DMS153 treated with DMSO at 0.1 percent for 48 hours (cell line): Measurements from ENCODE around the gene CFB.
"Not testable (repeated sequence)": the region's sequence is repeated elsewhere in the genome, so short reads cannot be mapped to it uniquely, and the experiment has no call there.

Source experiments
- DNase-seq: peaks from one replicate; lab custom pipeline; 2025; ENCODE audit not compliant: unreplicated experiment; lab: John Stamatoyannopoulos, UW

CFB gene

DNA sequence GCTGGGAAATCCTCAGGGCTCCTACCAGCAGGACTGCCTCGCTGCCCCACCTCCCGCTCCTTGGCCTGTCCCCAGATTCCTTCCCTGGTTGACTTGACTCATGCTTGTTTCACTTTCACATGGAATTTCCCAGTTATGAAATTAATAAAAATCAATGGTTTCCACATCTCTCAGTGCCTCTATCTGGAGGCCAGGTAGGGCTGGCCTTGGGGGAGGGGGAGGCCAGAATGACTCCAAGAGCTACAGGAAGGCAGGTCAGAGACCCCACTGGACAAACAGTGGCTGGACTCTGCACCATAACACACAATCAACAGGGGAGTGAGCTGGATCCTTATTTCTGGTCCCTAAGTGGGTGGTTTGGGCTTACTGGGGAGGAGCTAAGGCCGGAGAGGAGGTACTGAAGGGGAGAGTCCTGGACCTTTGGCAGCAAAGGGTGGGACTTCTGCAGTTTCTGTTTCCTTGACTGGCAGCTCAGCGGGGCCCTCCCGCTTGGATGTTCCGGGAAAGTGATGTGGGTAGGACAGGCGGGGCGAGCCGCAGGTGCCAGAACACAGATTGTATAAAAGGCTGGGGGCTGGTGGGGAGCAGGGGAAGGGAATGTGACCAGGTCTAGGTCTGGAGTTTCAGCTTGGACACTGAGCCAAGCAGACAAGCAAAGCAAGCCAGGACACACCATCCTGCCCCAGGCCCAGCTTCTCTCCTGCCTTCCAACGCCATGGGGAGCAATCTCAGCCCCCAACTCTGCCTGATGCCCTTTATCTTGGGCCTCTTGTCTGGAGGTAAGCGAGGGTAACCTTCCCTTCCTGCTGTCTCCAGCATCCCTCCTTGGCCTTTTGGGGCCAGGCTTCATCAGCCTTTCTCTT is at the start of gene CFB:
Gene CFB, plus strand, starts transcription at position 589 of the 863 bp plus-strand sequence. Its CDS starts 127 bp downstream, at position 716.
- no peak for DNase-seq

DNA sequence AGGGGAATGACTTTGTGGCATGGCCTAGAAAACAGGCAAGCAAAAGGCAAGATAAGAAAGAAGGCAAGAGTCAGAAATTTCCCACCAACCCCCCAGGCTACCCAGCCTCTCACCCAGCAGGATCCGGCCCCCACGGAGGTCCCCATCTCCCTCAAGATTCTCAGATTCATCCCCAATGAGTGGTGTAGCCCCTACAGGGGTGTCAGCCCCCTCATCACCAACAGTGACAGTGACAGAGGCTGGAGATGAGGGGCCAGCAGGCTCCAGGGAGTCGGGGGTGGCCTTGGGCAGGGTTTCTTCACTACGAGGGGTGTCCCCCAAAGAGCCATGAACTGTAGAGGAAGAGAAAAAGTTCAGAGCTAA is 49.4 kb upstream of the CFB start:
- no peak for DNase-seq

GRCh38 chr6:31896856-31897611 is 48.9 kb upstream of the CFB start:
- no peak for DNase-seq

DNA sequence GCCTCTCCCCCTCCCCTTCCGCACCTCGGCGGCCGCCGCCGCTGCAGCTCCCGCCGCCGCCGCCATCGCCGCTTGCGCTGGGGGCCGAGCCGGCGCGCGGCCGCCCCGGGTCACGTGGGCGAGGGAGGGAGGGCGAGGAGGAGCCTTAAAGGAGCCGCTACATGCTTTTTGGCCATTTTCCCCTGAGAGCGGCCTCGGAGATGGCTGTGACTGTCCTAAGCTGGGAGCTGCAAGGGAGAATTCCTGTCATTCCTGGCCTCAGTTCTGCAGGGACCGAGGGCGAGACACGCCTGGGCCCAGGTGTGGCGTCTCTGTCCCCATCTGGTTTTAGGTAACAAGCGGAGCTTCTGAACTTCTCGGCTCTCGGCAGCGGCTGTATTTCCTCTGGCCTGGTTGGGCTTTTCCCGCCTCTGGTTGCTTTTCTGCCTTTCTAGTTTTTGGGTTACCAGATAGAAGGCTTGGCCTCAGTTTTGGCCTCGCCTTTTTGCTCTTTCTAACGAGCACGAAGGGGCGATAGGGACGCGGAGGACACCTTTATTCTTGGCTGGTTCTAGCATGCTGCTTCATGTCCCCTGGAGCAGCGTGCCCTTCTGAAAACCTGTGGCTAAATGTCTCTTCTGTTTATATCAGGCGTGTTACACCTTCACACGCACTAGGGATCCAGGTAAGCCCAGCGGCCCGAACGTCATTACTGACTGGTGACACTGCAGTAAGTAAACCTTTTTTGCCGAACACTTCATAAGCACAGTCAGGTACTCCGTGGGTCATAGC is 48.1 kb upstream of the CFB start, which contains the start of gene EHMT2:
Gene EHMT2, minus strand, starts transcription at position 87 of the 771 bp plus-strand sequence. Its CDS starts 21 bp downstream, at position 66.
- peak; percentile 58 for DNase-seq

DNA sequence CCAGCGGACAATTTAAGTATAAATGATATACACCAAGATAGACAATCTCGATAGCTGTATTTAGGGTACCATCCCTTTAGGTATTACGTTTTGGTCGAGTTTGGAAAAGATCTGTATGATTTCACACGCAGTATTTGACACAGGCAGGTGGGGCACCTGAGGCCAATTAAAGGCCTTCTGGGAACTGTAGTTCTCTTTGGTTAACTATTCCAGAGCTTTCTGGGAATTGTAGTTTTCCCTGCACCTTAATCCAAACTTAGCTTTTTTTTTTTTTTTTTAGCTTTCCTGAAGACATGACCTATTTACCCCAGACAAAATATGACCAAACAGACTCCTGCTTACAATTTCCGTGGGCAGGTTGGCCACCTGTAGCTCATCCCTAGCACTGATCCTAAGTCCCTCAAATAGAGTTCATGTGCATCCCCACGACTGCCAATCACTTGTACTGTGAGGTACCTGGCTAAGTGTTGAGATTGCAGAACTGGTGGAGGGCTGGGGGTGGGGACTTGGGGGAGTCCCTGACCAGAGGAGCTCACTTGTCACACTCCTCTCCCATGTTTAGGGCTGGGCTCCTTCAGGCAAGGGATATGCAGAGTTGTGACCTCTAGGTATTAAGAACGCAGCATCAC is 47.4 kb upstream of the CFB start:
- peak; percentile 34 for DNase-seq

DNA sequence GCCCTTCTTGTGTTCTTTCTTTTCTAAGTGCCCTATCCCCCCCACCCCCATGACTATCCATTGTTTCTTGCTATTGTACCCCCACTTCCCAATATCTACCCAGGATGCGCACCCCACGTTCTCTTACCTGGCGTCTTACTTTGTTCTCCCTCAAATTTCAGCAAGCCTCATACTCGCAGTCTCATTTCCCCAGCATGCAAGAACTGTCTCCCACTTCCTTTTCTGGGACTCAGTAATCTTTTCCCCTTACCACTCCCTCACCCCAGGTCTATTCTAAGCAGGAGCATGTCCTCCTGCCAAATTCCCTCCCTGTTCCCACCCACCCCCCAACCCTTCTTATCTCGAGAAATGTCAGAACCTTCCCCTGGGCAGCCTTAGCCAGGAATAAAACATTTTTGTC is 46.7 kb upstream of the CFB start:
- no peak for DNase-seq

DNA sequence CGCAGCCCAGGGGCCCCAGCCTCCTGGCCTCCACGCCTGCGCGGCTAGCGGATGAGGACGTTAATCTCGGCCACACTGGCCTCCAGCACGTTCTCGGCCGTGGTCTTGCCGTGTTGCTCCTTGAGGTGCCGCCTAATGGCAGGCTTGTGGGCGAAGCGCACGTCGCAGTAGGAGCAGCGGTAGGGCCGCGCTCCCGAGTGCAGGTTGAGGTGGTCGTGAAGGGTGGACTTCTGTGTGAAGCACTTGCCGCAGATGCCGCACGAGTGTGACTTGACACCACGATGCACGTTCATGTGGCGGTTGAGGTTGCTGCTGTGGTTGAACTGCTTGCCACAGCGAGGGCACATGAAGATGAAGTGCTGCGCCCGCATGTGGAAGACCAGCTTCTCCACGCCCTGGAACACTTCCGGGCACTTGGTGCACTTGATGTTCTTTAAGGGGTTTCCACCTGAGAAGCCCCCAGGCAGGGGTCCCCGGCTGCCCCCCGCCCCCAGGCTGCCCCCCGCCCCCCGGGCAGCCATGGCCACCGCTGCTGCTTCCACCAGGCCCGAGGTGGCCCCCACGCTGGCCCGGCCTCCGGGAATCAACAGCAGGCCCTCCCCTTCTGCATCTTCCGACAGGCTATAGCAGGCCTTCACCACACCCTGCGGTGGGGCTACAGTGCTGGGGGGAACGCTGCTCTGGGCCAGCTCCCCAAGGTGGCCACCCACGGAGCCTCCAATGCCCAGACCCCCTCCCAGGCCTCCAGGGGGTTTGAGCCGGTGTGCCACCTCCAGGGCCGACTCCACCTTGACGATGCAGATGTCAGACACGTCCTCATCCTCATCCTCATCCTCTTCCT is 45.8 kb upstream of the CFB start:
- DNase-seq, result no peak

DNA sequence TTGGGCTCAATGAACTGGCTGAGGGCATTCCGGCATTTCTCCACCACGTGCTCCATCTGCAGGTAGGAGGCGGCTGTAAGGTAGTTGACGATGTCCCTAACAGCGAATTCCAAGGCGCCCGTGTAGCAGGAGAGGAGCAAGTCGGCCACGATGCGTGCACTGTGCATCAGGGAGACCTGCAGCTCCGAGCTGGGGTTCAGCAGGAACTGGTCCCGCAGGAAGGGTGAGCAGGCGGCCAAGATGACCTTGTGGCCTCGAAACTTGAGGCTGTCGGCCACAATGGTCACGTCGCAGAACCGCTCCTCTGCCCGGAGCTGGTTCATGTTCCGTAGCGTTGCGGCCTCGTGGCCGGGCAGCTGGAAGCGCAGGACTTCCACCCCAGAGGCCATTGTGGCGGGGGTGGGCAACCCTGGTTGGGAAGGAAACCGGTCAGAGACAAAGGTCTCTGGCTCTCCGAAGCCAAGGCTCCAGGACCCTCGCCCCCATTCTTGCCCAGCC is 44.9 kb upstream of the CFB start:
- DNase-seq, result no peak

DNA sequence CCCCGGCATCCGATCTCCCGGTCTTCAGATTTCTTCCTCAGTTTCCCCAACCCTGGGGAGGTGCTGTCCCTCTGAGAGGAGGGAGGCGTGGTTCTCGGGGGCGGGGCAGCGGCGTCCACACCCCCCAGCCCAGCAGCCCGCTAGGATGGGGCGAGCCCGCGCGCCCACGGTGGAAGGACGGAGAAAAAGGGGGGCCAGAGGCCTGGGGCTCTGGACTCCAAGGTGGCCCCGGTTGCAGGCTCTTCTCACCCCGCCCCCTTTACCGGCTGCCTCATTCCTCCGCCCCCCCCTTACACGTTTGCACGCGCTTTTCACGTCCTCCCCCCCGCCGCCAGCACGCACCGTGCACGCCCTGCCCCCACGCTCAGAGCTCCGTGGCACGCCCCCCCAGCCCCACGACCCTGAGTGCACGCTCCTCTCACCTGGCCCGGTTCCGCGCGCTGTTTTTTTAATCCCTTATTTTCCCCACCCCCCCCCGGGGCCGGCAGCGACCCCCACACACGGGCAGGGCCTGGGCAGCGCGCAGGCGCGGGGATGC is 44.4 kb upstream of the CFB start:
- no peak for DNase-seq

- DNase-seq, result peak; percentile 83
Measured at GRCh38 chr6:31901953-31902643, 43.8 kb upstream of the CFB start, which contains the start of gene ZBTB12. Gene ZBTB12 (minus strand): TSS chr6:31902086. CDS start chr6:31901305, 781 bp downstream.

GRCh38 chr6:31903957-31904356 is 41.9 kb upstream of the CFB start:
- no peak for DNase-seq

DNA sequence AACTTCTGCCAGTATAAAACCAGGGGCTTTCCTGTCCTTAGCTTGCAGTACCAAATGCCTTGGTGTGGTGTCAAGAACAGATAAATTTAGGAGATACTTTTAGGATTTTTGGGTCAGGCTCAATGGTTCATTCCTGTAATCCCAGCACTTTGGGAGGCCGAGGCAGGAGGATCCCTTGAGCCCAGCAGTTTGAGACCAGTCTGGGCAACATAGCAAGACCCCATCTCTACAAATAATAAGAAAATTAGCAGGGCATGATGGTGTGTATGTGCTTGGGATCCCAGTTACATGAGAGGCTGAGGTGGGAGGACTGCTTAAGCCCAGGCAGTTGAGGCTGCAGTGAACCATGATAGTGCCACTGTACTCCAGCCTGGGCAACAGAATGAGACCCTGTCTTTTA is 40.9 kb upstream of the CFB start:
- no peak for DNase-seq

- no peak for DNase-seq
Measured at GRCh38 chr6:31906122-31906521, 39.8 kb upstream of the CFB start.

- not testable (repeated sequence) for DNase-seq
Measured at GRCh38 chr6:31906727-31907126, 39.2 kb upstream of the CFB start.

DNA sequence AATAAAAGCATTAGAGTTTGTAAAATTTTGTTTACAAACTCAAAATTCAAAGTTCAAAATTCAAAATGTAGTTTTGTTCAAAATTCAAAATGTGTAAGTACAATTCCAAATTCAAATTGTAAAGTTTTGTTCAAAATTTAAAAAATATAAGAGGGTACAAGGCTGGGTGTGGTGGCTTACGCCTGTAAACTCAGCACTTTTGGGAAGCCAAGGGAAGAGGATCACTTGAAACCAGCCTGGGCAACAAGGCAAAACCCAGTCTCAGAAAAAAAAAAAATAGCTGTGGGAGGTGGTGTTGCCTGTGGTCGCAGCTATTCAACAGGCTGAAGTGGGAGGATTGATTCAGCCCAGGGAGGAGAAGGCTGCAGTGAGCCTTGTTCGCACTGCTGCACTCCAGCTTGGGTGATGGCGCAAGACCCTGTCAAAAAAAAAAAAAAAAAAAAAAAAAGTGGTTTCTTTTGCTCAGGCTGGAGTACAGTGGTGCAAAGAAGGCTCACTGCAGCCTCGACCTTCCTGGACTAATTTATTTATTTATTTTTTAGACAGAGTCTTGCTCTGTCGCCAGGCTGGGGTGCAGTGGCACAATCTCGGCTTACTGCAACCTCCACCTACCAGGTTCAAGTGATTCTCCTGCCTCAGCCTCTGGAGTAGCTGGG is 38.6 kb upstream of the CFB start:
- DNase-seq, result no peak

DNA sequence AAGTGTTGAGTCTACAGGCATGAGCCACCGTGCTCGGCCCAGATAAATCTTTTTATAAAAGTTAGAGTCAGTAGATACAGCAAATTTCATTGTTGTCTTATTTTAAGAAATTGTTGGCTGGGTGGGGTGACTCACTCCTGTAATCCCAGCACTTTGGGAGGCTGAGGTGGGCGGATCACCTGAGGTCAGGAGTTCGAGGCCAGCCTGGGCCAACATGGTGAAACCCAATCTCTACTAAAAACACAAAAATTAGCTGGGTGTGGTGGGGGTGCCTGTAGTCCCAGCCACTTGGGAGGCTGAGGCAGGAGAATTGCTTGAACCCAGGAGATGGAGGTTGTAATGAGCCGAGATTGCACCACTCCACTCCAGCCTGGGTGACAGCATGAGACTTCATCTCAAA is 37.6 kb upstream of the CFB start:
- DNase-seq, result not testable (repeated sequence)

GRCh38 chr6:31908791-31909190 is 37.1 kb upstream of the CFB start:
- DNase-seq, result no peak

DNA sequence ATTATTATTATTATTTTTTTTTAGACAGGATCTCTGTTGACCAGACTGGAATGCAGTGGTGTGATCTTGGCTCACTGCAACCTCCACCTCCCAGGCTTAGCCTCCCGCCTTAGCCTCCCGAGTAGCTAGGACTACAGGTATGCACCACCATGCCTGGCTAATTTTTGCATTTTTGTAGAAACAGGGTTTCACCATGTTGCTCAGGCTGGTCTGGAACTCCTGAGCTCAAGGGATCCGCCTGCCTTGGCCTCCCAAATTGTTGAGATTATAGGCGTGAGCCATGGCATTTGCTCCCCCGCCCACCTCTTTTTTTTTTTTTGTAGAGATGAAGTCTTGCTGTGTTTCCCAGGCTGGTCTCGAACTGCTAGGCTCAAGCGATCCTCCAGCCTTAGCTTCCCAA is 36.6 kb upstream of the CFB start:
- DNase-seq, result not testable (repeated sequence)
